Caco-2 (cell line): ENCODE data around the gene RNF130. TPM values are rescaled to one million over a fixed set of nuclear protein-coding genes. Genes with fewer than 3 reads are reported as not detected.

Source experiments
- BruUV-seq: library from RNA; stranded (reverse); fragments of 400-500 nt; replicated peaks from 2 replicates; lab custom pipeline; 2021; lab: Mats Ljungman, UMichigan
- CTCF ChIA-PET: fragments of 300-600 bp; sonication (Branson Sonifier 250); formaldehyde crosslinking; loops from one replicate; lab custom pipeline; 2022; ENCODE audit warnings: antibody characterized with exemption; lab: Charles Lee
- POLR2A ChIA-PET: fragments of 300-600 bp; sonication (Branson Sonifier 250); formaldehyde crosslinking; loops from one replicate; lab custom pipeline; 2022; ENCODE audit warnings: antibody characterized with exemption; lab: Charles Lee
- DNase-seq, 2 experiments: peaks; one replicate each; pipeline versions ENCODE4 v3.0.0 to v3.0.0-alpha.2; 2020 to 2022
- H3K27me3 ChIP-seq: replicated peaks from 2 replicates; pipeline ENCODE4 v1.6.0; 2011; ENCODE audit warnings: low read length; ENCODE audit not compliant: control insufficient read depth, insufficient read depth
- H3K36me3 ChIP-seq: 2 replicates; pipeline ENCODE4 v1.5.1; 2011; ENCODE audit warnings: low read length; ENCODE audit not compliant: control insufficient read depth, insufficient read depth
- H3K4me1 ChIP-seq: fragments of 250-450 bp; sonication (Bioruptor Pico); 2 replicates; pipeline ENCODE4 v1.5.1; 2020; ENCODE audit warnings: mild to moderate bottlenecking
- H3K4me3 ChIP-seq: 2 replicates; pipeline ENCODE4 v1.5.1; 2011; ENCODE audit warnings: low read depth, mild to moderate bottlenecking, control low read depth, low read length
- H3K9me3 ChIP-seq: fragments of 250-450 bp; sonication (Bioruptor Pico); 2 replicates; pipeline ENCODE4 v1.5.1; 2020; ENCODE audit warnings: mild to moderate bottlenecking, moderate library complexity
- H3K27ac Mint-ChIP-seq: one replicate; pipeline ENCODE4 v1.8.0; 2022; ENCODE audit warnings: mixed read lengths; ENCODE audit not compliant: unreplicated experiment
- H3K27me3 Mint-ChIP-seq: one replicate; pipeline ENCODE4 v1.8.0; 2022; ENCODE audit warnings: mixed read lengths; ENCODE audit not compliant: insufficient read depth, unreplicated experiment
- H3K36me3 Mint-ChIP-seq: one replicate; pipeline ENCODE4 v1.8.0; 2022; ENCODE audit warnings: mild to moderate bottlenecking, mixed read lengths; ENCODE audit not compliant: insufficient read depth, unreplicated experiment
- H3K4me1 Mint-ChIP-seq: one replicate; pipeline ENCODE4 v1.8.0; 2022; ENCODE audit warnings: low read depth, mixed read lengths; ENCODE audit not compliant: unreplicated experiment
- H3K4me3 Mint-ChIP-seq: one replicate; pipeline ENCODE4 v1.8.0; 2022; ENCODE audit warnings: mild to moderate bottlenecking, moderate library complexity, mixed read lengths; ENCODE audit not compliant: unreplicated experiment
- H3K9me3 Mint-ChIP-seq: one replicate; pipeline ENCODE4 v1.8.0; 2022; ENCODE audit warnings: mixed read lengths; ENCODE audit not compliant: unreplicated experiment
- CTCF ChIP-seq, 2 experiments: fragments of 200-600 bp in 1 of 2; IDR thresholded peaks; 1 replicate in 1 of 2; 2 replicates in 1 of 2; pipeline versions ENCODE4 v1.5.1 to v1.8.0; 2011 to 2022; ENCODE audit warnings: antibody characterized with exemption in 1 of 2, control low read depth in 1 of 2, inconsistent platforms in 1 of 2, low read depth in 1 of 2, low read length in 1 of 2, mild to moderate bottlenecking in 1 of 2, moderate library complexity in 1 of 2; ENCODE audit not compliant: insufficient read depth in 1 of 2, severe bottlenecking in 1 of 2, unreplicated experiment in 1 of 2
- intact Hi-C: fragments of 100-400 bp; cut with micrococcal nuclease; formaldehyde crosslinking; loops from one replicate; pipeline ENCODE4 v1.10.0; 2022; ENCODE audit not compliant: unreplicated experiment
- total RNA-seq: library from RNA; stranded (reverse); gene quantifications from 2 replicates; pipeline ENCODE4 v1.2.3, GENCODE V29; 2022

Gene RNF130
- total RNA-seq, 1 experiment from 2014 or later: 34.5 TPM

GRCh38 chr5:180112181-180112861 is 40.8 kb upstream of the RNF130 start:
- Histone ChIP-seq H3K4me3 (no peak overlapping the region), H3K9me3 (peaks cover 4% of the 10 kb centered on the region; the same call in 1 of the 2 replicates), H3K27me3 (no peaks in the 10 kb centered on the region), H3K4me1 (no peaks in the 10 kb centered on the region), H3K36me3 (no peaks in the 10 kb centered on the region)
- ChIA-PET POLR2A (no interaction called here), CTCF (no interaction called here)
- H3K27me3 Mint-ChIP-seq: peaks cover 2% of the 10 kb centered on the region
- no peaks in the 10 kb centered on the region for H3K4me1 Mint-ChIP-seq
- no peak overlapping the region for H3K4me3 Mint-ChIP-seq
- H3K9me3 Mint-ChIP-seq: peaks cover 13% of the 10 kb centered on the region
- H3K27ac Mint-ChIP-seq: no peak overlapping the region
- no TSS peak for BruUV-seq
- no peaks in the 10 kb centered on the region for H3K36me3 Mint-ChIP-seq
- TF ChIP-seq CTCF (IDR thresholded peaks at IDR 0.05; ENCODE audit: insufficient read depth in 1 of 2, low read depth in 1 of 2, low read length in 1 of 2, severe bottlenecking in 1 of 2, unreplicated experiment in 1 of 2): no peak
- no peak for DNase-seq
- intact Hi-C loops: no loop called here

- no peaks in the 10 kb centered on the region for H3K4me1 Mint-ChIP-seq
- peaks cover 22% of the 10 kb centered on the region for H3K9me3 Mint-ChIP-seq
- Histone ChIP-seq H3K36me3 (no peaks in the 10 kb centered on the region), H3K4me3 (no peak overlapping the region), H3K9me3 (peaks cover 13% of the 10 kb centered on the region), H3K27me3 (no peaks in the 10 kb centered on the region), H3K4me1 (no peaks in the 10 kb centered on the region)
- DNase-seq: no peak
- intact Hi-C loops: no loop called here
- no peak for TF ChIP-seq CTCF (IDR thresholded peaks at IDR 0.05; ENCODE audit: insufficient read depth in 1 of 2, low read depth in 1 of 2, low read length in 1 of 2, severe bottlenecking in 1 of 2, unreplicated experiment in 1 of 2)
- no peak overlapping the region for H3K4me3 Mint-ChIP-seq
- CTCF ChIA-PET: no interaction called here
- BruUV-seq: no TSS peak
- POLR2A ChIA-PET: no interaction called here
- no peaks in the 10 kb centered on the region for H3K36me3 Mint-ChIP-seq
- H3K27ac Mint-ChIP-seq: no peak overlapping the region
- peaks cover 2% of the 10 kb centered on the region for H3K27me3 Mint-ChIP-seq
Observed at GRCh38 chr5:180111273-180112002, 39.9 kb upstream of the RNF130 start.

GRCh38 chr5:180109920-180110319 is 38.4 kb upstream of the RNF130 start:
- Histone ChIP-seq H3K4me3 (no peak overlapping the region), H3K36me3 (no peaks in the 10 kb centered on the region), H3K9me3 (peaks cover 18% of the 10 kb centered on the region), H3K27me3 (no peaks in the 10 kb centered on the region), H3K4me1 (no peaks in the 10 kb centered on the region)
- no peak for TF ChIP-seq CTCF (IDR thresholded peaks at IDR 0.05; ENCODE audit: insufficient read depth in 1 of 2, low read depth in 1 of 2, low read length in 1 of 2, severe bottlenecking in 1 of 2, unreplicated experiment in 1 of 2)
- no peaks in the 10 kb centered on the region for H3K4me1 Mint-ChIP-seq
- CTCF ChIA-PET: no interaction called here
- DNase-seq: no peak
- intact Hi-C loops: no loop called here
- no TSS peak for BruUV-seq
- H3K27me3 Mint-ChIP-seq: peaks cover 2% of the 10 kb centered on the region
- peaks cover 29% of the 10 kb centered on the region for H3K9me3 Mint-ChIP-seq
- no peak overlapping the region for H3K27ac Mint-ChIP-seq
- H3K36me3 Mint-ChIP-seq: no peaks in the 10 kb centered on the region
- POLR2A ChIA-PET: no interaction called here
- H3K4me3 Mint-ChIP-seq: no peak overlapping the region
